Natural killer cell (primary cell): ENCODE results near the gene RPP25L. TPM values are rescaled to one million over a fixed set of nuclear protein-coding genes. Genes with fewer than 3 reads are reported as not detected.
A peak's percentile ranks its signal among the peaks of the same experiment; 100 is the strongest.

Experiments used
- ATAC-seq, 3 donors: fragments of 150-1000 bp in 2 of 3; fragments of 200-7000 bp in 1 of 3; cut with Tn5 transposase; 1 replicate in 1 of 3; 2 replicates in 2 of 3; pipeline ENCODE4 v1.10.0; 2021; ENCODE audit warnings: mild to moderate bottlenecking in 2 of 3, moderate library complexity in 2 of 3
- DNase-seq, 2 donors: peaks; one replicate each; pipeline versions ENCODE4 v3.0.0 to v3.0.0-alpha.2; 2013 to 2021; ENCODE audit warnings: mixed read lengths in 1 of 2
- H3K27ac ChIP-seq: one replicate; pipeline ENCODE4 v1.5.1; 2013; ENCODE audit warnings: mild to moderate bottlenecking, low read length
- H3K27me3 ChIP-seq: one replicate; pipeline ENCODE4 v1.6.1; 2013; ENCODE audit warnings: low read length; ENCODE audit not compliant: control insufficient read depth, insufficient read depth
- H3K36me3 ChIP-seq: one replicate; pipeline ENCODE4 v1.6.1; 2013; ENCODE audit warnings: low read length; ENCODE audit not compliant: control insufficient read depth, insufficient read depth
- H3K4me1 ChIP-seq: one replicate; pipeline ENCODE4 v1.6.1; 2013; ENCODE audit warnings: low read length; ENCODE audit not compliant: control insufficient read depth, insufficient read depth
- H3K4me3 ChIP-seq: one replicate; pipeline ENCODE4 v1.5.1; 2013; ENCODE audit warnings: low read length
- H3K9me3 ChIP-seq: one replicate; pipeline ENCODE4 v1.6.1; 2013; ENCODE audit warnings: low read length; ENCODE audit not compliant: control insufficient read depth, insufficient read depth
- H3K27ac Mint-ChIP-seq, 2 donors: one replicate each; pipeline ENCODE4 v1.8.0; 2022; ENCODE audit warnings: mild to moderate bottlenecking in 2 of 2, mixed read lengths in 2 of 2, moderate library complexity in 1 of 2
- H3K27me3 Mint-ChIP-seq, 2 donors: one replicate each; pipeline ENCODE4 v1.8.0; 2022; ENCODE audit warnings: low read depth in 2 of 2, mixed read lengths in 2 of 2
- H3K36me3 Mint-ChIP-seq: one replicate; pipeline ENCODE4 v1.8.0; 2022; ENCODE audit warnings: mixed read lengths
- H3K4me1 Mint-ChIP-seq, 2 donors: one replicate each; pipeline ENCODE4 v1.8.0; 2022; ENCODE audit warnings: mixed read lengths in 2 of 2
- H3K4me3 Mint-ChIP-seq: one replicate; pipeline ENCODE4 v1.8.0; 2022; ENCODE audit warnings: mild to moderate bottlenecking, moderate library complexity, mixed read lengths
- H3K9me3 Mint-ChIP-seq, 2 donors: one replicate each; pipeline ENCODE4 v1.8.0; 2022; ENCODE audit warnings: mixed read lengths in 2 of 2
- WGBS: methylation state at CpG from one replicate; pipeline ENCODE4 v1.1.7; 2013; ENCODE audit warnings: missing lambda C conversion rate; ENCODE audit not compliant: insufficient coverage; 5-methylcytosine and 5-hydroxymethylcytosine counted together
- intact Hi-C: fragments of 100-400 bp; cut with micrococcal nuclease; formaldehyde crosslinking; loops from one replicate; pipeline ENCODE4 v1.14.2; 2022
- total RNA-seq, 4 donors: library from RNA; stranded (reverse); fragments of 120-200 nt in 1 of 4; gene quantifications; one replicate each; pipeline versions ENCODE4 v1.2.3 to v1.2.4, GENCODE V29; 2013 to 2022
- TF ChIP-seq, protein P1 (sequence below): fragments of 200-600 bp; IDR thresholded peaks from one replicate; pipeline ENCODE4 v1.8.0; 2022; ENCODE audit warnings: antibody characterized with exemption

Gene RPP25L
- total RNA-seq, 3 donors from 2014 or later (not counting 1 experiment from before 2014, with no cell fraction given) = 9.3 to 15.0 (median 9.8) TPM

DNA sequence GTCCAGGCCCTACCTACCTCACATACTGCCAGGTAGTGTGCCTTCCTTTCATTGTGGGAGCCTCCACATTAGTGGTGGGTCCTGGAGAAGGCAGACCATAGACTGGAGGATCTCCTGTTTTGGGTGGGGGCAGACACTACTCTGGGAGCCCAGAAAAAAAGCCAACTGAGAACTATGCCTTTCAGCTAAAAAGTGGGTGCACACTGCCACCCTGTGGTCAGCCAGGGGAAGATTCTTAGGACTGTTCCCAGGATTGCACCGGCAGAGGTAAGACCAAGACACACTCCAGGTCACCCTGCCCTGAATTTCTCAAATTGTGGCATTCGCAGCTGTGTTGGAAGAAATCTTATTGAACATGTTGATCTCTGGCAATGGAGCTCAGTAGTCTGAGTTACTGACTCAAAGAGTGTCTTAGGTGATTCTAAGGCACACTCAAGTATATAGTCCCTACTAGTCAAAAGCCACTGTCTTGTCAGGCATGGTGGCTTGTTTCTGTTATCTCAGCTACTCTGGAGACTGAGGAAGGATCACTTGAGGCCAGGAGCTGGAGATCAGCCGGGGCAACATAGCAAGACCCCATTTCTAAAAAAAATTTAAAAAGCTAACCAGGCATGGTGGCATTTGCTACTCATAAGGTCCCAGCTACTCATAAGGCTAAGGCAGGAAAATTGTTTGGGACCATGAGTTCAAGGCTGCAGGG is 22.1 kb upstream of the RPP25L start:
- Mint-ChIP-seq H3K27me3 (peaks cover 18 to 19% of the 10 kb centered on the region in 2 donors), H3K4me1 (peaks cover 22 to 46% of the 10 kb centered on the region in 2 donors), H3K4me3 (peak overlapping the region; percentile 35), H3K9me3 (no peaks in the 10 kb centered on the region), H3K27ac (no peak overlapping the region), H3K36me3 (no peaks in the 10 kb centered on the region)
- TF ChIP-seq, protein P1, sequence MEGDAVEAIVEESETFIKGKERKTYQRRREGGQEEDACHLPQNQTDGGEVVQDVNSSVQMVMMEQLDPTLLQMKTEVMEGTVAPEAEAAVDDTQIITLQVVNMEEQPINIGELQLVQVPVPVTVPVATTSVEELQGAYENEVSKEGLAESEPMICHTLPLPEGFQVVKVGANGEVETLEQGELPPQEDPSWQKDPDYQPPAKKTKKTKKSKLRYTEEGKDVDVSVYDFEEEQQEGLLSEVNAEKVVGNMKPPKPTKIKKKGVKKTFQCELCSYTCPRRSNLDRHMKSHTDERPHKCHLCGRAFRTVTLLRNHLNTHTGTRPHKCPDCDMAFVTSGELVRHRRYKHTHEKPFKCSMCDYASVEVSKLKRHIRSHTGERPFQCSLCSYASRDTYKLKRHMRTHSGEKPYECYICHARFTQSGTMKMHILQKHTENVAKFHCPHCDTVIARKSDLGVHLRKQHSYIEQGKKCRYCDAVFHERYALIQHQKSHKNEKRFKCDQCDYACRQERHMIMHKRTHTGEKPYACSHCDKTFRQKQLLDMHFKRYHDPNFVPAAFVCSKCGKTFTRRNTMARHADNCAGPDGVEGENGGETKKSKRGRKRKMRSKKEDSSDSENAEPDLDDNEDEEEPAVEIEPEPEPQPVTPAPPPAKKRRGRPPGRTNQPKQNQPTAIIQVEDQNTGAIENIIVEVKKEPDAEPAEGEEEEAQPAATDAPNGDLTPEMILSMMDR = peak; percentile 87
- no peak overlapping the region for H3K27ac ChIP-seq
- DNase-seq = peak; percentile 71 to 87
- intact Hi-C loops = loop anchor here (1.0 kb wide), 4 partner anchors 14 to 197 kb away; partner anchors contain the start of gene DCTN3
- peaks cover 5% of the 10 kb centered on the region for H3K36me3 ChIP-seq
- H3K4me1 ChIP-seq = peaks cover 34% of the 10 kb centered on the region
- no peaks in the 10 kb centered on the region for H3K9me3 ChIP-seq
- H3K27me3 ChIP-seq = peaks cover 11% of the 10 kb centered on the region
- H3K4me3 ChIP-seq = no peak overlapping the region
- ATAC-seq = peak; percentile 27 to 48 (median 28)
- WGBS = 31% methylated on average over 3 of the region's 3 CpGs

DNA sequence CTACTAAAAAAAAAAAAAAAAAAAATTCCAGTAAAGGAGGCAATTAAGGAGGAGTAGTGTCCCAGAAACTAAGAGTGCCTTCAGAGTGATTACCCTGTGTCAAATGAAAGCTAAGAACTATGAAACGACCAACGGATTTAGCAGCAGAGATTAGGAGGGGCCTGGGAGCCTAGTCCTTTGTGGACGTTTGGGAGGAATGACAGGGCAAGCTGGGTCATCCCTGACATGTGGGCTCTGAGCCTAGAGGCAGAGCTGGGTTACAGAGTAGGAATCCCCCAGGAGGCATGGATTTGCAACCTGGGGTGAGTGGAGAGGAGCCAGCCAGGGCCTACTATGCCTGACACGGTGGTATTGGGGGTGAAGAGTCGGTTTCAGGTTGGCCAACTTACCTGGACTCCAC is 21.3 kb upstream of the RPP25L start:
- Mint-ChIP-seq H3K27me3 (peaks cover 24 to 27% of the 10 kb centered on the region in 2 donors), H3K36me3 (peaks cover 7% of the 10 kb centered on the region), H3K4me1 (peaks cover 22 to 45% of the 10 kb centered on the region in 2 donors), H3K9me3 (no peaks in the 10 kb centered on the region), H3K27ac (no peak overlapping the region), H3K4me3 (no peak overlapping the region)
- DNase-seq (no peak), ATAC-seq (no peak)
- H3K9me3 ChIP-seq = no peaks in the 10 kb centered on the region
- intact Hi-C loops = no loop called here
- no peak overlapping the region for H3K4me3 ChIP-seq
- H3K4me1 ChIP-seq = peaks cover 34% of the 10 kb centered on the region
- peaks cover 11% of the 10 kb centered on the region for H3K27me3 ChIP-seq
- WGBS = 89% methylated on average over 4 of the region's 5 CpGs
- peaks cover 5% of the 10 kb centered on the region for H3K36me3 ChIP-seq
- no peak overlapping the region for H3K27ac ChIP-seq
- TF ChIP-seq, protein P1 = no peak

DNA sequence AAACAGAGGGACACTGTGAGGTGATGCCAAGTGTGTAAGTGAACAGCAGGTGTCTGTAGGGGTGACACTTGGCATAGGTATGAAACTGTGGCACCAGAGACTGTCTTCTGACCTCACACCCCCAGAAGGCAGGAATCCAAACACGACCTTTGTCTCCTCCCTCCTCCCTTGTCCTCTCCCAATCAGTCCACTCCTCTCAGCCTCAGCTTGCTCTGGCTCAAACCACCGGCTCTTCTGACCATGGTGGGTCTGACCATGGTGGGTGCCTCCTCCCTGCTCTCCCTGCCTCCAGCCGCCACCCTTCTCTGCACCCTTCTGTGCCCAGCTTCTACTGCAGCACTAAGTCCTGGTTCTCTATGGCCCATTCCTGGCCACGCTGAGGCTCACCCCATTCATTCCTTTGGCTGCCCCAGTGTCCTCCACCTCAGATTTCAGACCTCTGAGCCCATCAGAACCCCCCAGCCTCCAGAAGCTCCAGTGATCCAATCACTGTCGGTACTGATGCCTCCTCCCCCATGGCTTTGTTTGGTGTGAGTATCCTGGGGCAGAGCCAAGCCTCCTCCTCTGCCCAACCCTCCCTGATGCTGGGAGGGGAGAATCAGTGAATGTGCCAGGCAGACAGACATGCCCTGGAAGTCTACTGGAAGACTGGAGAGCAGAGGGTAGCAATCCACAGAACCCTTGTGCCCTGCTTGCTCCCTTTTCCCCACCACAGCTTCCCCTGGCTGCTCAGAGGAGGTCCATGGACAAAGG is 18.7 kb upstream of the RPP25L start:
- Histone ChIP-seq H3K27ac (no peak overlapping the region), H3K4me1 (peaks cover 12% of the 10 kb centered on the region), H3K27me3 (peaks cover 33% of the 10 kb centered on the region), H3K9me3 (no peaks in the 10 kb centered on the region), H3K36me3 (peaks cover 4% of the 10 kb centered on the region), H3K4me3 (no peak overlapping the region)
- peak overlapping the region in 1 of 2 donors; percentile 25 for H3K27ac Mint-ChIP-seq
- intact Hi-C loops = no loop called here
- H3K9me3 Mint-ChIP-seq = no peaks in the 10 kb centered on the region
- H3K4me1 Mint-ChIP-seq = peaks cover 18 to 28% of the 10 kb centered on the region in 2 donors
- WGBS = 56% methylated on average over 5 of the region's 5 CpGs
- peak overlapping the region; percentile 43 for H3K4me3 Mint-ChIP-seq
- TF ChIP-seq, protein P1 = no peak
- peaks cover 44 to 51% of the 10 kb centered on the region in 2 donors for H3K27me3 Mint-ChIP-seq
- ATAC-seq = no peak
- peaks cover 8% of the 10 kb centered on the region for H3K36me3 Mint-ChIP-seq
- DNase-seq = no peak
